ENCODE results near the gene ZNF609.

The ZNF609 gene

DNA sequence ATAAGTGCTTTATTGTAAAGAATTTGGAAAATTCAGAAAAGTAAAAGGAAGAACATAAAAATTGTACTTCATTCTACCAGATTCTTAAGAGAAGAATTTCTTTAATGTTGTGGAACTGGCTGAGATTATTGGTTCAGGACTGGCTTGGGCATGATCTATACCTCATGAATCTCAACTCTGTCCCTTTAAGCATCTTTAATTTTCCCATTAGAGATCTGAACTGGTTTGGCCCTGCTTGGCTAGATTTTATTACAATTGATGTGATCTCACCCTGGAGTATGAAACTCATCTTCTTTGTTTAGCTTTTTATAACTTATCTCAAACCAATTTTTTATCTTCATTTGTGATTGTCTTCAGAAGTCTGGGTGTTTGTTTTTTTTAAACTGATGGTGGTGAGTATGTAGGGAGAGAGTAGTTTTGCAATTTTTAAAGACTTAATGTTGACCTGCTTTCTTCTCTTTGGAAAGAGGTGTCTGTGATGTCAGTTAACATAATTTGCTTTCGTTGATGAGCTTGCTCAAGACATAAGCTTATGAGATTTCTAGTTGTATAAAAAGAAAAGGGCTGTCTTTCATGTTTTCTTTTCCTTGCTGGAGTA, 61.9 kb downstream of the ZNF609 start:
- in situ Hi-C loops (cut with HindIII; ENCODE audit: low pct_unique_long_range_greater_than_20kb, low sequenced_read_pairs), result no loop called here
- DNase-seq (ENCODE audit: low read depth in 1 of 2, low spot score in 1 of 2), result no peak
- no peak for TF ChIP-seq JUND (IDR thresholded peaks at IDR 0.05; ENCODE audit: low read depth)

GRCh38 chr15:64523240-64523639, 62.9 kb downstream of the ZNF609 start:
- in situ Hi-C loops (cut with HindIII; ENCODE audit: low pct_unique_long_range_greater_than_20kb, low sequenced_read_pairs), result no loop called here
- DNase-seq (ENCODE audit: low read depth in 1 of 2, low spot score in 1 of 2), result no peak
- TF ChIP-seq JUND (IDR thresholded peaks at IDR 0.05; ENCODE audit: low read depth), result no peak

GRCh38 chr15:64524778-64525177, 64.4 kb downstream of the ZNF609 start:
- TF ChIP-seq JUND (IDR thresholded peaks at IDR 0.05; ENCODE audit: low read depth), result no peak
- in situ Hi-C loops (cut with HindIII; ENCODE audit: low pct_unique_long_range_greater_than_20kb, low sequenced_read_pairs), result no loop called here
- DNase-seq (ENCODE audit: low read depth in 1 of 2, low spot score in 1 of 2), result no peak

DNA sequence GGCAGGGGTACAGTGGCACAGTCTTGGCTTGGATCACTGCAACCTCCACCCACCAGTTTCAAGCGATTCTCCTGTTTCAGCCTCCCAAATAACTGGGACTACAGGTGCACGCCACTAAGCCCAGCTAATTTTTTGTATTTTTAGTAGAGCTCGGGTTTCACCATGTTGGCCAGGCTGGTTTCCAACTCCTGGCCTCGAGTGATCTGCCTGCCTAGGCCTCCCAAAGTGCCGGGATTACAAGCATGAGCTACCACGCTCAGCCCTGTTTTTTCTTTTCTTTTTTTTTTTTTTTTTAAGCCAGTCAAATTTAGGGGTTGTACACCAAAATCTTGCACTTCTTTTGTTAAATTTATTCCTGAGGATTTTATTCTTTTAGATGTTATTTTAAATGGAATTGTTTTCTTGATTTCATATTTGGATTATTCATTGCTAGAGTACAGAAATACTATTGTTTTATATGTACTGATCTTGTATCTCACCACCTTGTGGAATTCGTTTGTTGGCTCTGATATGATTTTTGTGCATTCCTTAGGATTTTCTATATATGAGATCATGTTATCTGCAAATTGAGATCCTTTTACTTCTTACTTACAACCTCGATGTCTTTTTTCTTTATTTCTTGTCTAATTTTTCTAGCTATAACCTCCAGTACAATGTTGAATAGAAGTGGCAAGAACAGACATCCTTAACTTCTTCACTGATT, 65.6 kb downstream of the ZNF609 start:
- no peak for DNase-seq (ENCODE audit: low read depth in 1 of 2, low spot score in 1 of 2)
- in situ Hi-C loops (cut with HindIII; ENCODE audit: low pct_unique_long_range_greater_than_20kb, low sequenced_read_pairs), result no loop called here
- TF ChIP-seq JUND (IDR thresholded peaks at IDR 0.05; ENCODE audit: low read depth), result no peak

DNA sequence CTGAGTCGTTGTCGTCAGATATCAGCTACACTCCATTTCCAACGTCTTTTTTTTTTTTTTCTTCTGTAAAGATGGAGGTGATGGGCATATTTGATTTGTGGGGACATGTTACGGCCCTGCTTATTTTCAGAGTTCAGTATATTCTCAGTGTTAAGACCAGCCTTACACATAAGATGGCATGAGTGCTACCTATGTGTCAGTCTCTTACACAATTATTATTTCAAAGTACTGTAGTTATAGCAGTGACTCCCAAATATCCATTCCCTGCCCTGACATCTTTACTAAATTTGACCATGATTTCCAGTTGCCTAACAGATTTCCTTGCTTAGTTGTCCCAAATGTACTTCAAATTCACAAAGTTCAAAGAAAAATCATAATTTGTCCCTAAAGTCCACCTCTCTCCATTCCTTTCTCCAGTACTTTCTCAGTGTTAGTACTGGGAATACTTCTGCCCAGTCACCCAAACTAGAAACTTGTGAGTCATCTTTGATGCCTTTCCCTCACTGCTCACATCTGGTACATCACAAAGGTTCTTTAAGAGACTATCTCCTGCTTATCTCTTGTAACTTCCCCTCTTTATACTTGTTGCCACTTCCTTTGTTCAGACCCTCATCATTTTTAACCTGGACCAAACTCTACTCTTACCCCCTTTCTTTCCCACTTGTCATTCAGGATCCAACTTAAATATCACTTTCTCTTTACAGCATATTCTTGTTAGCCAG, 67.0 kb downstream of the ZNF609 start:
- TF ChIP-seq JUND (IDR thresholded peaks at IDR 0.05; ENCODE audit: low read depth), result no peak
- DNase-seq (ENCODE audit: low read depth in 1 of 2, low spot score in 1 of 2), result no peak
- in situ Hi-C loops (cut with HindIII; ENCODE audit: low pct_unique_long_range_greater_than_20kb, low sequenced_read_pairs), result no loop called here

DNA sequence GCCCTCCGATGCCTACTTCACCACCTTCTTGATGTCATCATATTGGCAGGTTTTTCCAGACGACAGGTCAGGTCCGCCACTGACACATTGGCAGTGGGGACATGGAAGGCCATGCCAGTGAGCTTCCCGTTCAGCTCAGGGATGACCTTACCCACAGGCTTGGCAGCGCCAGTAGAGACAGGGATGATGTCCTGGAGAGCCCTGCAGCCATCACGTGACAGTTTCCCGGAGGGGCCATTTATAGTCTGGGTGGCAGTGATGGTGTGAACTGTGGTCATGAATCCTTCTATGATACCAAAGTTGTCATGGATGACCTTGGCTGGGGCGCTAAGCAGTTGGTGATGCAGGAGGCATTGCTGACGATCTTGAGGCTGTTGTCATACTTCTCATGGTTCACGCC, 68.5 kb downstream of the ZNF609 start:
- no peak for TF ChIP-seq JUND (IDR thresholded peaks at IDR 0.05; ENCODE audit: low read depth)
- DNase-seq (ENCODE audit: low read depth in 1 of 2, low spot score in 1 of 2), result no peak
- in situ Hi-C loops (cut with HindIII; ENCODE audit: low pct_unique_long_range_greater_than_20kb, low sequenced_read_pairs), result no loop called here

DNA sequence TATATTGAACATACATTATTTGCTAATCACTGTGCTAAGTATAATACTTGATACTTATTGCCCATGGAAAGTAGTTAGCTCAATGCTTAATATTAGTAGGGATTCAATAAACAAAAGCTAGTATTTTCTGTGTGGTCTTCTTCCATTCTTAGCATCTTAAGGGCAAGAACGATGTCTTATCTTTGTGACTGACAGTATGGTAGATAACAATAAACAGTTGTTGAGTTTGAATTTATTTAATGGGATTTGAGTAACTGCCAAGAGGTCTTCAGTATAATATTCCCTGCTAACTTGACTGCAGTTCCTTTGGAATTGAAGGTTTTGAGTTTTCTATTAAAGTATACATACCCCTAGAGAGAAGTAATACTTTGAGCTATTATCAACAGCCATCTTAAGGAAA, 70.1 kb downstream of the ZNF609 start:
- TF ChIP-seq JUND (IDR thresholded peaks at IDR 0.05; ENCODE audit: low read depth), result no peak
- no peak for DNase-seq (ENCODE audit: low read depth in 1 of 2, low spot score in 1 of 2)
- in situ Hi-C loops (cut with HindIII; ENCODE audit: low pct_unique_long_range_greater_than_20kb, low sequenced_read_pairs), result no loop called here

- in situ Hi-C loops (cut with HindIII; ENCODE audit: low pct_unique_long_range_greater_than_20kb, low sequenced_read_pairs), result no loop called here
- no peak for DNase-seq (ENCODE audit: low read depth in 1 of 2, low spot score in 1 of 2)
- no peak for TF ChIP-seq JUND (IDR thresholded peaks at IDR 0.05; ENCODE audit: low read depth)
Measured at GRCh38 chr15:64530918-64531317, 70.5 kb downstream of the ZNF609 start.

DNA sequence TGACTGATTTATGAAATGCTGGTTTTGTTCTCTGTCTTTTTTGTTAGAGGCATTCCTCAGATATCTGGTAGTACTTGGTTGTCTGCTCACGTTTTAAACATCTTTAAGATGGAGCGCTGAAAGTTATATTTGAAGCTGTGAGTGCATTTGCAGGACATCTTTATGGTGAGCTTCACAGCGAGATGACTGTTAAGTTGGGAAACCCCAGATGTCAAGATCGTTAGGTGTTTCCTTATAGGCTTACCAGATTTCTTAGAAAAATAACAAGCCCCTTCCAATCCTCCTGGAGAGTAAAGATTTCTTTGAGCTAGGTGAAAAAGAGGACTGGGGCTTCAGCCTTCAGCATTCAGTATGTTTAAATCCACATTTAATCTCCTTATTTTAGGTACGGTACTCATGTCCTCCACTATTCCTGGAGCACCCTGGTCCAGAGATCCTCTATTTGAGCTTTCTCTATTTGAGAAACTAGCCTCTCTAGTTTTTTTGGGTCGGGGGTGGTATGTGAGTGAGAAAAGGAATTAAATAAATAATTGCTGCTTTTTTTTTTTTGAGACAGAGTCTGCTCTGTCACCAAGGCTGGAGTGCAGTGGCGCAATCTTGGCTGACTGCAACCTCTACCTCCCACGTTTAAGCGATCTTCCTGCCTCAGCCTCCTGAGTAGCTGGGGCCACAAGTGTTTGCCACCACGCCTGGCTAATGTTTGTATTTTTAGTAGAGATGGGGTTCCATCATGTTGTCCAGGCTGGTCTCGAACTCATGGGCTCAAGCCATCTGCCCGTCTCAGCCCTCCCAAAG, 72.3 kb downstream of the ZNF609 start:
- no peak for DNase-seq (ENCODE audit: low read depth in 1 of 2, low spot score in 1 of 2)
- no peak for TF ChIP-seq JUND (IDR thresholded peaks at IDR 0.05; ENCODE audit: low read depth)
- in situ Hi-C loops (cut with HindIII; ENCODE audit: low pct_unique_long_range_greater_than_20kb, low sequenced_read_pairs), result no loop called here

DNA sequence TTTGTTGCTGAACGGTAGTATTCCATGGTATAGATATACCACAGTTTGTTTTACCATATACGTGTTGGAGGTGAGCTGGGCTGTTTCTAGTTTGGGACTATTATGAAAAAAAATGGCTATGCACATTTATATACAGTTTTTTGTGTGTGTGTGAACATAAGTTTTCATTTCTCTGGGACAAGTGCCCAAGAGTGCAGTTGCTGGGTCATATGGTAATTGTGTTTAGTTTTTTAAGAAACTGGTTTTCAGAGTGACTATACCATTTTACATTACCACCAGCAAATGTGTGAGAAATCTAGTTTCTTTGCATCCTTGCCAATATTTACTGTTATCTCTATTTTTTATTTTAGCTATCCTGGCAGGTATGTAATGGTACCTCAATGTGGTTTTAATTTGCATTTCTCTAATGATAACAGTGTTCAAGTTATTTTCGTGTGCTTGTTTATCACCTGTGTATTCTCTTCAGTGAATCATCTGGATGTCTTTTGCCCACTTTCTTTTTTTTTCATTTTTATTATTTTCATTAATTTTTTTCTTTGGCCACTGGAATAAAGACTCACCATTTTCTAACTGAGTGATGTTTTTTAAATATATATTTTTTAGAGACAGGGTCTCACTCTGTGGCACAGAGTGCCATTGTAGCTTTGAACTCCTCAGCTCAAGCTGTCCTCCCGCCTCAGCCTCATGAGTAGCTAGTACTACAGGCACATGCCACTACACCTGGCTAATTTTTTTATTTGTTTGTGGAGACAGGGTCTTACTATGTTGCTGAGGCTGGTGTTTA, 75.3 kb downstream of the ZNF609 start:
- in situ Hi-C loops (cut with HindIII; ENCODE audit: low pct_unique_long_range_greater_than_20kb, low sequenced_read_pairs), result no loop called here
- DNase-seq (ENCODE audit: low read depth in 1 of 2, low spot score in 1 of 2), result no peak
- TF ChIP-seq JUND (IDR thresholded peaks at IDR 0.05; ENCODE audit: low read depth), result no peak

- TF ChIP-seq JUND (IDR thresholded peaks at IDR 0.05; ENCODE audit: low read depth), result no peak
- in situ Hi-C loops (cut with HindIII; ENCODE audit: low pct_unique_long_range_greater_than_20kb, low sequenced_read_pairs), result no loop called here
- DNase-seq (ENCODE audit: low read depth in 1 of 2, low spot score in 1 of 2), result no peak
Measured at GRCh38 chr15:64536244-64536836, 76.0 kb downstream of the ZNF609 start.

DNA sequence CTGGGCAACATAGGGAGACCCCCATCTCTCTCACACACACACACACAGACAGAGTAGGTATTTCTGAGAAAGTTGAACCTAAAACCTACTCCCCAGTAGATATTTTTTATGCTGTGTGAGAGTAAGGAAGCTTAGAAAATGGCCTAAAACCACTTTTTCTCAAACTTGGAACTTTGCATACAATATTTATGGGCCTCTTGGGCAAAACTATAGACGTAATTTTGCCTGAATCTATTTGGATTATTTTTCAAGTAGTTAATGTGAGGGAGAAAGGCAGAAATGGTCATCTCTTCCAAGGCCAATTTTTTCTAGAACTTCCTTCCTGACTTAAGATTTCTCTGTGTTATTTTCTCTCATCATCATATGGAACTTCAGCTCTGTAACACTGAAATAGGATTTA, 81.7 kb downstream of the ZNF609 start:
- no peak for DNase-seq (ENCODE audit: low read depth in 1 of 2, low spot score in 1 of 2)
- in situ Hi-C loops (cut with HindIII; ENCODE audit: low pct_unique_long_range_greater_than_20kb, low sequenced_read_pairs), result no loop called here
- TF ChIP-seq JUND (IDR thresholded peaks at IDR 0.05; ENCODE audit: low read depth), result no peak

All from T47D (cell line).